Ovary (tissue), 9 donors: ENCODE results near the gene SIK3. TPM values are rescaled to one million over a fixed set of nuclear protein-coding genes. Genes with fewer than 3 reads are reported as not detected.
A peak's percentile ranks its signal among the peaks of the same experiment; 100 is the strongest.
"Not testable (repeated sequence)": the region's sequence is repeated elsewhere in the genome, so short reads cannot be mapped to it uniquely, and the experiment has no call there.

ENCODE experiments used
- DNase-seq, 5 donors: peaks; one replicate each; pipeline ENCODE4 v3.0.0-alpha.2; 2019 to 2020
- H3K27ac ChIP-seq, 2 donors: fragments of 200-600 bp; one replicate each; pipeline versions ENCODE4 v1.5.1 to v1.8.0; 2019 to 2022
- H3K27me3 ChIP-seq: fragments of 200-600 bp; one replicate; pipeline ENCODE4 v1.8.0; 2022
- H3K36me3 ChIP-seq: fragments of 200-600 bp; sonication (generic); one replicate; pipeline ENCODE4 v1.5.1; 2019
- H3K4me1 ChIP-seq: one replicate; pipeline ENCODE4 v1.8.1; 2013; ENCODE audit warnings: mild to moderate bottlenecking, moderate library complexity; ENCODE audit not compliant: insufficient read depth
- H3K4me3 ChIP-seq: fragments of 200-600 bp; sonication (generic); one replicate; pipeline ENCODE4 v1.5.1; 2017
- H3K9me3 ChIP-seq, 2 donors: fragments of 200-600 bp in 1 of 2; sonication (generic) in 1 of 2; one replicate each; pipeline versions ENCODE4 v1.5.1 to v1.8.1; 2013 to 2019; ENCODE audit warnings: mild to moderate bottlenecking in 1 of 2, moderate library complexity in 1 of 2
- EP300 ChIP-seq: sonication (generic); formaldehyde crosslinking; IDR thresholded peaks from one replicate; pipeline ENCODE4 v1.6.1; 2017; ENCODE audit warnings: antibody characterized with exemption
- POLR2A ChIP-seq: fragments of 450-650 bp; IDR thresholded peaks from one replicate; pipeline ENCODE4 v1.6.1; 2017; ENCODE audit warnings: antibody characterized with exemption, mild to moderate bottlenecking, moderate library complexity
- WGBS, 3 donors: extraction: QIAGEN DNeasy Blood & Tissue Kit in 1 of 3; methylation state at CpG; one replicate each; pipeline versions ENCODE4 v1.1.5 to v1.1.7; 2013 to 2017; 5-methylcytosine and 5-hydroxymethylcytosine counted together
- intact Hi-C, 4 donors: fragments of 100-400 bp; cut with DNase I; formaldehyde crosslinking; loops; one replicate each; pipeline versions ENCODE4 v1.11.0 to v1.15.1; 2022 to 2023
- polyA plus RNA-seq, 2 donors: library from polyadenylated mRNA; stranded (reverse); fragments of 200-250 nt in 1 of 2; fragments of 350-450 nt in 1 of 2; fragmentation: Illumina TruSeq in 1 of 2; extraction: RNeasy Lipid Tissue Mini Kit (QIAGEN cat#74804) in 1 of 2; gene quantifications; one replicate each; pipeline ENCODE4 v1.2.3, GENCODE V29; 2013 to 2014
- total RNA-seq, 7 donors: library from RNA; depleted of rRNA in 2 of 7; stranded (reverse); fragments of >200 nt in 2 of 7; fragmentation: NEBNext Ultra II Directional in 3 of 7; extraction: Animal tissue kit (Norgen Biotek cat#: 25700) in 3 of 7; gene quantifications; one replicate each; pipeline versions ENCODE4 v1.1.0 to v1.2.4, GENCODE V29; 2016 to 2023
- TF ChIP-seq, protein P1 (sequence below), 3 donors: fragments of 450-650 bp in 2 of 3; fragments of 200-600 bp in 1 of 3; IDR thresholded peaks; one replicate each; pipeline versions ENCODE4 v1.5.1 to v1.8.0; 2016 to 2022; ENCODE audit warnings: antibody characterized with exemption in 3 of 3, mild to moderate bottlenecking in 1 of 3
- donor health status: DM: no; HTN: no; CAD: no; lungs with moderate emphysema.
- donor health status: DM: no; HTN: no; CAD: no.
- donor health status: Bipolar disorder and iron deficiency.
- donor health status: DM: yes; HTN: yes; CAD: no.
- donor health status: DM: no; HTN: no; CAD: no.
- donor health status: DM: yes; HTN: yes; CAD: no.

SIK3 gene
- total and polyA plus RNA-seq, 9 donors, result 18.3 to 134 (median 56.2) TPM

- Histone ChIP-seq H3K4me3 (peak overlapping the region; percentile 86), H3K27me3 (no peaks in the 10 kb centered on the region), H3K9me3 (no peaks in the 10 kb centered on the region), H3K36me3 (no peaks in the 10 kb centered on the region), H3K27ac (peak overlapping the region; percentile 52 to 87), H3K4me1 (peaks cover 11% of the 10 kb centered on the region)
- intact Hi-C loops, result no loop called here
- DNase-seq, result peak; percentile 51 to 67 (median 65)
- TF ChIP-seq POLR2A, result no peak
- TF ChIP-seq, protein P1, sequence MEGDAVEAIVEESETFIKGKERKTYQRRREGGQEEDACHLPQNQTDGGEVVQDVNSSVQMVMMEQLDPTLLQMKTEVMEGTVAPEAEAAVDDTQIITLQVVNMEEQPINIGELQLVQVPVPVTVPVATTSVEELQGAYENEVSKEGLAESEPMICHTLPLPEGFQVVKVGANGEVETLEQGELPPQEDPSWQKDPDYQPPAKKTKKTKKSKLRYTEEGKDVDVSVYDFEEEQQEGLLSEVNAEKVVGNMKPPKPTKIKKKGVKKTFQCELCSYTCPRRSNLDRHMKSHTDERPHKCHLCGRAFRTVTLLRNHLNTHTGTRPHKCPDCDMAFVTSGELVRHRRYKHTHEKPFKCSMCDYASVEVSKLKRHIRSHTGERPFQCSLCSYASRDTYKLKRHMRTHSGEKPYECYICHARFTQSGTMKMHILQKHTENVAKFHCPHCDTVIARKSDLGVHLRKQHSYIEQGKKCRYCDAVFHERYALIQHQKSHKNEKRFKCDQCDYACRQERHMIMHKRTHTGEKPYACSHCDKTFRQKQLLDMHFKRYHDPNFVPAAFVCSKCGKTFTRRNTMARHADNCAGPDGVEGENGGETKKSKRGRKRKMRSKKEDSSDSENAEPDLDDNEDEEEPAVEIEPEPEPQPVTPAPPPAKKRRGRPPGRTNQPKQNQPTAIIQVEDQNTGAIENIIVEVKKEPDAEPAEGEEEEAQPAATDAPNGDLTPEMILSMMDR (IDR thresholded peaks at IDR 0.05), result no peak
- no peak for TF ChIP-seq EP300
- WGBS, 3 donors, result 0 to 1% (median 0%) methylated on average over 62 of the region's 62 CpGs
Observed at GRCh38 chr11:117144477-117145392, 46.5 kb upstream of the SIK3 start.

DNA sequence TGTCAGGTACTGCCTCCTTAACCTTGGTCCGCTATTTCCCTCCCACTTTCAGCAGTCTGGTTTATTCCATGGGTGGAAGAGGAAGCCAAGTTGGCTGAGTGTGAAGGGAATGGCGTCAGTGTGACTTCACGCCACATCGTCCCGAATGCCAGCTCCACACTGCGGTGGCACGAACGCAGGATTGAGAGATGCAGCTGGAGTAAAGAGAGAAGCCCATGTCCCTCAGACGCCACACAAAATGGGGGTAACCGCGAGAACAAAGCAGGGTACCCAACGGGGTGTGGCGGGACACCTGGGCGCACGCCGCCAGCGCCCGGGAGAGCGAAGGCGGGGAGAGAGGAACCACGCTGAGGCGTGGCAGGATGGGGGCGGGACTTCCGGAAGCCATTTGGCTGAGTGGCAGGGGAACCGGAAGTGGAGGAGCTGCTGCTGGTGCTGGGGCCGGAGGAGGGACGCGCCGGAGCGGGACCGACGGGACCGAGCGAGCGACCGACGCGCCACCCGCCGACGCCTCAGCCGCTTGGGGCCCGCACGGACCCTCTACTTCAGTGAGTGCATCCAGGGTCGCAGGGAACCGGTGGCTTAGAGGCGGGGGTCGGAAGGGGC lies 45.7 kb upstream of the SIK3 start, which contains the start of gene PAFAH1B2:
Gene PAFAH1B2 (plus strand): TSS at position 417 of the 606 bp plus-strand sequence. CDS start 8,161 bp downstream, outside the sequence.
- intact Hi-C loops, result no loop called here
- TF ChIP-seq EP300, result no peak
- TF ChIP-seq POLR2A, result no peak
- TF ChIP-seq, protein P1 (IDR thresholded peaks at IDR 0.05), result no peak

DNA sequence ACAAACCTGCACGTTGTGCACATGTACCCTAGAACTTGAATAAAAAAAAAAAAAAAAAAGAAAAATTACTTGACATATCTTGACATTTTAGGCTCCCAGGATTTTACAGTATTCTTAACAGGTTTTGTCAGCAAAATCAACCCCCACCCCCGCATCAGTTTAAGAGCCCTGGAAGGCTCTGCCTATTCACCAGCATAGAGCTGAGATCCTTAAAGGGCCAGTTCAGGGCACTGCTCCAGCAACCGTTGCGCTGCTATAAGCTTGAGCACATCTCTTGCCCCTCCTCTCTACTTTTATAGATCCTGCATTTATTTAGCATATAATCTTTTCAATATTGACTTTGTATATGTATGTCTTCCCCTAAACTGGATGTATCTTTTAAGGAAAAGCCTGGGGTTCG lies 45.2 kb upstream of the SIK3 start:
- Histone ChIP-seq H3K4me3 (peak overlapping the region; percentile 86), H3K27ac (peak overlapping the region in 1 of 2 donors; percentile 87), H3K4me1 (peaks cover 9% of the 10 kb centered on the region), H3K27me3 (no peaks in the 10 kb centered on the region), H3K36me3 (no peaks in the 10 kb centered on the region), H3K9me3 (no peaks in the 10 kb centered on the region)
- intact Hi-C loops, result no loop called here
- WGBS, 3 donors, result 1 to 4% (median 4%) methylated on average over 5 of the region's 5 CpGs
- TF ChIP-seq, protein P1 (IDR thresholded peaks at IDR 0.05), result no peak
- TF ChIP-seq POLR2A (no peak), EP300 (no peak)
- DNase-seq, result peak; percentile 38 to 69 (median 58)

More for the DNA sequence above, 45.7 kb upstream of the SIK3 start, which contains the start of gene PAFAH1B2:
- Histone ChIP-seq H3K4me3 (peak within 1 kb of the TSS; percentile 86), H3K36me3 (no peaks in the 10 kb centered on the region), H3K27me3 (no peaks in the 10 kb centered on the region), H3K27ac (peak within 1 kb of the TSS; percentile 52 to 87), H3K9me3 (no peaks in the 10 kb centered on the region), H3K4me1 (peaks cover 11% of the 10 kb centered on the region)
- WGBS, 3 donors, result 0 to 1% (median 1%) methylated on average over 41 to 48 of the region's 48 CpGs
- peak; percentile 96 to 97 (median 97) for DNase-seq

DNA sequence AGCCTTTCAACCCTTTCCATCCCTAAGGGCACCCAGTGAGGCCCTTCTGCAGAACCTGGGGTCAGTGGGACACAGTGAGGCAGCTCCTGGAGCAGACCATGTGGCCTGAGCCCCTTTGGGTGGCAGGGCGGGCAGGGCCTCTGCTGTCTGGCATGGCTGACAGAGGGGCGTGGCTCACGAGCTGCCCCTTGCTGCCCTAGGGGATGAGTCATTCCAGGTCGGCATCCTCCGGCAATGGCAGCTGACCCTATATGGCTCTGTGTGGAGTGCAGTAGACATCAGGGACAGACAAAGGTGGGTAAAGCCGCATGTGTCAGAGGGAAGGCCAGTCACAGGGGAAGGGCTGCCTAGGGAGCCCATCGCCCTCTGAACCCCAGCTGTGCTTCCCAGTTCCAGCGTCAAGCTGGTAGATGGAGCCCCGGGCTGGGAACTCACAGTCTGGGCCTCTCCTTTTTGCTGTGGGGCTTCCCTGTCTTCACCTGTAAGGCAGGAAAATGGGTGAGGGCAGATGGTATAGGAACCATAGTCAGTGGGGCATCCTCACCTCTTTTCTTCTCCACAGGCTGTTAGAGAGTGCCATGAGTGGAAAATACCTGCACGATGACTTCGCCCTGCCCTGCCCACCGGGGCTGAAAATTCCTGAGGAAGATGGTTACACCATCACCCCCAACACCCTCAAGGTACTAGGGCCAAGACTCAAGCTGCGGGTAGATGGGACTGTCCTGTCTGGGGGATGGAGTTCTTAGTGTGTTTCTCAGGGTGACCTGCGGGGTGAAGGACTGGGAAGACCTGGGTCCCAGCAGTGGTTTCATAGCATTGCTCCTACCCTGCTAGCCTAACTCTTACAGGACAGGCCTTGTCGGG lies 39.2 kb upstream of the SIK3 start:
- H3K9me3 ChIP-seq, DNase-seq, H3K27me3 ChIP-seq, H3K4me3 ChIP-seq, H3K36me3 ChIP-seq, intact Hi-C loops, H3K4me1 ChIP-seq, H3K27ac ChIP-seq: not testable (repeated sequence)
- WGBS, 3 donors, result no CpG with 5 or more reads among the region's 15 CpGs

DNA sequence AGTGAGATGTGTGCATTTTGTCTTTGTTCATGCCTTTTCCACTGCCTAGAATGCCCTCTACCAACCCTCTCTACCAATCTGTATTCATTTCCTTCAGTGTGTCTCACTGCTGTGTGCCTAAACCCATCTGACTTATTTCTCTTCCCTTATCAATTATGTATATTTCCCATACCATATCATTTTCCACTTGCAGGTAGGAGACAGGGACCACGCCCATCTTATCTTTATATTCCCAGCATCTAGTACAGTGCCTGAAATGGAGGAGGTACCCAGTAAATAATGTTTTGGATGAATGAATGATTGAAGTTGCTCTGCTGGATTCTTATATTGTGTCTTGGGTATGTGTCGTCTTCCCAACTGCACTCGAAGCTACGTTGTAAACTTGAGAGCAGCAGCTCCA lies 36.8 kb upstream of the SIK3 start:
- not testable (repeated sequence) for H3K27ac ChIP-seq, DNase-seq, H3K27me3 ChIP-seq, H3K36me3 ChIP-seq, H3K9me3 ChIP-seq, H3K4me1 ChIP-seq, H3K4me3 ChIP-seq
- intact Hi-C loops, result loop anchor here in 3 of 4 donors (5.0 kb wide), 1 partner anchor 72 kb away; no protein-coding TSS in a partner anchor
- 82 to 96% methylated on average over 1 of the region's 4 CpGs; no CpG with 5 or more reads in 1 of the 3 donors for WGBS, 3 donors
